Measurements from ENCODE around the gene RAB3IP. TPM values are rescaled to one million over a fixed set of nuclear protein-coding genes. Genes with fewer than 3 reads are reported as not detected.

RAB3IP gene
- total and polyA plus RNA-seq, 10 of the 15 experiments (the other 5 are each of a cell fraction or from before 2014, with no cell fraction given) = 18.8 to 53.6 (median 28.7) TPM

- TF ChIP-seq, protein P1, sequence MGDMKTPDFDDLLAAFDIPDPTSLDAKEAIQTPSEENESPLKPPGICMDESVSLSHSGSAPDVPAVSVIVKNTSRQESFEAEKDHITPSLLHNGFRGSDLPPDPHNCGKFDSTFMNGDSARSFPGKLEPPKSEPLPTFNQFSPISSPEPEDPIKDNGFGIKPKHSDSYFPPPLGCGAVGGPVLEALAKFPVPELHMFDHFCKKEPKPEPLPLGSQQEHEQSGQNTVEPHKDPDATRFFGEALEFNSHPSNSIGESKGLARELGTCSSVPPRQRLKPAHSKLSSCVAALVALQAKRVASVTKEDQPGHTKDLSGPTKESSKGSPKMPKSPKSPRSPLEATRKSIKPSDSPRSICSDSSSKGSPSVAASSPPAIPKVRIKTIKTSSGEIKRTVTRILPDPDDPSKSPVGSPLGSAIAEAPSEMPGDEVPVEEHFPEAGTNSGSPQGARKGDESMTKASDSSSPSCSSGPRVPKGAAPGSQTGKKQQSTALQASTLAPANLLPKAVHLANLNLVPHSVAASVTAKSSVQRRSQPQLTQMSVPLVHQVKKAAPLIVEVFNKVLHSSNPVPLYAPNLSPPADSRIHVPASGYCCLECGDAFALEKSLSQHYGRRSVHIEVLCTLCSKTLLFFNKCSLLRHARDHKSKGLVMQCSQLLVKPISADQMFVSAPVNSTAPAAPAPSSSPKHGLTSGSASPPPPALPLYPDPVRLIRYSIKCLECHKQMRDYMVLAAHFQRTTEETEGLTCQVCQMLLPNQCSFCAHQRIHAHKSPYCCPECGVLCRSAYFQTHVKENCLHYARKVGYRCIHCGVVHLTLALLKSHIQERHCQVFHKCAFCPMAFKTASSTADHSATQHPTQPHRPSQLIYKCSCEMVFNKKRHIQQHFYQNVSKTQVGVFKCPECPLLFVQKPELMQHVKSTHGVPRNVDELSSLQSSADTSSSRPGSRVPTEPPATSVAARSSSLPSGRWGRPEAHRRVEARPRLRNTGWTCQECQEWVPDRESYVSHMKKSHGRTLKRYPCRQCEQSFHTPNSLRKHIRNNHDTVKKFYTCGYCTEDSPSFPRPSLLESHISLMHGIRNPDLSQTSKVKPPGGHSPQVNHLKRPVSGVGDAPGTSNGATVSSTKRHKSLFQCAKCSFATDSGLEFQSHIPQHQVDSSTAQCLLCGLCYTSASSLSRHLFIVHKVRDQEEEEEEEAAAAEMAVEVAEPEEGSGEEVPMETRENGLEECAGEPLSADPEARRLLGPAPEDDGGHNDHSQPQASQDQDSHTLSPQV (IDR thresholded peaks at IDR 0.05) = no peak
- no peak for TF ChIP-seq BCL3 (IDR thresholded peaks at IDR 0.05; ENCODE audit: borderline replicate concordance, insufficient read depth, low read depth, low read length, poor library complexity, severe bottlenecking)
Measured at GRCh38 chr12:69698769-69699540, 39.7 kb upstream of the RAB3IP start, which contains the start of gene BEST3 (continued).

DNA sequence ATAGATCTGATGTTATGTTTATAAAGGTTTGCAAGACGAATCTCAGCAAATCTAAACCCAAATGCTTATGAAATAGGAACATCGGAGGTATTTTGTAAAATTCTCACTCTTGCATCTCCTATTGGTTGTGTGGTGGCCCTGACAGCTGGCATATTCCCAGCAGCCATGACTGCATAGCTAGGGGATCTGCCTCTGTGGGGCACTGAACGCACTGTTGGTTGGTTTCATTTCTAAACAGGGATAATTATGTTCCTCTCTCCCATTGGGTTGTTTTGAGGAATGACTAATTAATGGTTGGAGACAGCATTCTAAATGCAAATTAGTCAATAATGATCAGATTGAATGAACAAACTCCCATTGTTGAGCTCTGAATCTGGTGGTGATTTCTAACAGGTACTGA, 36.8 kb upstream of the RAB3IP start:
- ATAC-seq = no peak
- in situ Hi-C loops (cut with MboI) (no loop called here), intact Hi-C loops (cut with micrococcal nuclease; ENCODE audit: unreplicated experiment) (no loop called here)
- no peaks in the 10 kb centered on the region for H4K20me1 ChIP-seq (ENCODE audit: control insufficient read depth, insufficient read depth)
- ChIA-PET SMC1A (ENCODE audit: uncharacterized antibody, unreplicated experiment) (no interaction called here), POLR2A (no interaction called here), RAD21 (ENCODE audit: unreplicated experiment) (no interaction called here), CTCF (no interaction called here)
- H3K4me2 ChIP-seq (ENCODE audit: control insufficient read depth, insufficient read depth) = no peak overlapping the region
- no peak overlapping the region for H3K4me3 ChIP-seq
- no peak overlapping the region for H2AFZ ChIP-seq (ENCODE audit: control insufficient read depth, low read depth, low read length)
- H3K9me3 ChIP-seq (replicated peaks; ENCODE audit: control insufficient read depth, insufficient read depth, low read length) = no peaks in the 10 kb centered on the region
- TF ChIP-seq ZSCAN29 (IDR thresholded peaks at IDR 0.05) (no peak), SUZ12 (IDR thresholded peaks at IDR 0.05; ENCODE audit: unreplicated experiment) (no peak), NFXL1 (IDR thresholded peaks at IDR 0.05; ENCODE audit: borderline replicate concordance) (no peak), FOXM1 (IDR thresholded peaks at IDR 0.05; ENCODE audit: low read depth, low read length) (no peak), MTA2 (IDR thresholded peaks at IDR 0.05; ENCODE audit: low read depth) (no peak)
- TF ChIP-seq, protein P2, sequence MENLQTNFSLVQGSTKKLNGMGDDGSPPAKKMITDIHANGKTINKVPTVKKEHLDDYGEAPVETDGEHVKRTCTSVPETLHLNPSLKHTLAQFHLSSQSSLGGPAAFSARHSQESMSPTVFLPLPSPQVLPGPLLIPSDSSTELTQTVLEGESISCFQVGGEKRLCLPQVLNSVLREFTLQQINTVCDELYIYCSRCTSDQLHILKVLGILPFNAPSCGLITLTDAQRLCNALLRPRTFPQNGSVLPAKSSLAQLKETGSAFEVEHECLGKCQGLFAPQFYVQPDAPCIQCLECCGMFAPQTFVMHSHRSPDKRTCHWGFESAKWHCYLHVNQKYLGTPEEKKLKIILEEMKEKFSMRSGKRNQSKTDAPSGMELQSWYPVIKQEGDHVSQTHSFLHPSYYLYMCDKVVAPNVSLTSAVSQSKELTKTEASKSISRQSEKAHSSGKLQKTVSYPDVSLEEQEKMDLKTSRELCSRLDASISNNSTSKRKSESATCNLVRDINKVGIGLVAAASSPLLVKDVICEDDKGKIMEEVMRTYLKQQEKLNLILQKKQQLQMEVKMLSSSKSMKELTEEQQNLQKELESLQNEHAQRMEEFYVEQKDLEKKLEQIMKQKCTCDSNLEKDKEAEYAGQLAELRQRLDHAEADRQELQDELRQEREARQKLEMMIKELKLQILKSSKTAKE (IDR thresholded peaks at IDR 0.05; ENCODE audit: low read depth, poor library complexity, severe bottlenecking) = no peak
- 29% methylated on average over 3 of the region's 3 CpGs for whole genome bisulfite sequencing (ENCODE audit: insufficient coverage, insufficient replicate concordance, low lambda C conversion rate, missing lambda C conversion rate)
- H3K4me1 ChIP-seq (ENCODE audit: control insufficient read depth, insufficient read depth, low read length) = no peaks in the 10 kb centered on the region
- no peaks in the 10 kb centered on the region for H3K27me3 ChIP-seq (replicated peaks in 1 of 2; ENCODE audit: control insufficient read depth in 2 of 2, insufficient read depth in 2 of 2, low read length in 1 of 2)
- no peak overlapping the region for H3K27ac ChIP-seq (ENCODE audit: control insufficient read depth, insufficient read depth)
- no peaks in the 10 kb centered on the region for H3K79me2 ChIP-seq (ENCODE audit: control insufficient read depth, insufficient read depth, low read length)
- DNase-seq (ENCODE audit: low read depth, low spot score) = no peak
- BruUV-seq (replicated peaks) = no TSS peak
- H3K36me3 ChIP-seq (ENCODE audit: control insufficient read depth in 2 of 2, insufficient read depth in 2 of 2, low read length in 1 of 2) = no peaks in the 10 kb centered on the region
- H3K9ac ChIP-seq (ENCODE audit: control insufficient read depth, insufficient read depth, low read length) = no peak overlapping the region
- FAIRE-seq = no peak
